Stimulated activated naive CD4-positive, alpha-beta T cell (primary cell): ENCODE results near the gene PACSIN2.

Experiments
- DNase-seq, 6 experiments: peaks; one replicate each; lab custom pipeline; 2025; lab: John Stamatoyannopoulos, UW

Gene PACSIN2

GRCh38 chr22:42857845-42858481, 157.0 kb downstream of the PACSIN2 start:
- DNase-seq = no peak

GRCh38 chr22:42856865-42857704, 157.9 kb downstream of the PACSIN2 start, which contains the start of gene ARFGAP3:
Gene ARFGAP3, minus strand, starts transcription at chr22:42857273. Its CDS starts 91 bp downstream, at chr22:42857182.
- peak; percentile 86 to 96 (median 90) for DNase-seq

- DNase-seq = peak; percentile 50 to 80 (median 69)
These were observed 158.6 kb downstream of the PACSIN2 start for GRCh38 chr22:42856179-42856864.

- no peak for DNase-seq
These were observed 159.2 kb downstream of the PACSIN2 start for GRCh38 chr22:42855721-42856120.

- no peak for DNase-seq
These were observed 159.7 kb downstream of the PACSIN2 start for GRCh38 chr22:42855211-42855610.

- DNase-seq = no peak
These were observed 165.9 kb downstream of the PACSIN2 start for GRCh38 chr22:42848941-42849550.

- no peak for DNase-seq
These were observed 167.8 kb downstream of the PACSIN2 start for GRCh38 chr22:42847110-42847509.

GRCh38 chr22:42844756-42845155, 170.2 kb downstream of the PACSIN2 start:
- DNase-seq = no peak

GRCh38 chr22:42842658-42843370, 172.1 kb downstream of the PACSIN2 start:
- no peak for DNase-seq

GRCh38 chr22:42841444-42841843, 173.5 kb downstream of the PACSIN2 start:
- DNase-seq = no peak

- DNase-seq = no peak
These were observed 177.4 kb downstream of the PACSIN2 start for GRCh38 chr22:42837556-42837955.

GRCh38 chr22:42836026-42836425, 178.9 kb downstream of the PACSIN2 start:
- no peak for DNase-seq

- DNase-seq = no peak
These were observed 180.6 kb downstream of the PACSIN2 start for GRCh38 chr22:42834177-42834949.

- no peak for DNase-seq
These were observed 181.8 kb downstream of the PACSIN2 start for GRCh38 chr22:42833104-42833503.

GRCh38 chr22:42831712-42832111, 183.2 kb downstream of the PACSIN2 start:
- DNase-seq = no peak

GRCh38 chr22:42830161-42830560, 184.8 kb downstream of the PACSIN2 start:
- no peak for DNase-seq

GRCh38 chr22:42829302-42829701, 185.6 kb downstream of the PACSIN2 start:
- no peak for DNase-seq

- no peak for DNase-seq
These were observed 189.2 kb downstream of the PACSIN2 start for GRCh38 chr22:42825796-42826195.

GRCh38 chr22:42821386-42821785, 193.6 kb downstream of the PACSIN2 start:
- no peak for DNase-seq

- DNase-seq = peak in 1 of 6 experiments; percentile 9
These were observed 194.7 kb downstream of the PACSIN2 start for GRCh38 chr22:42820045-42820763.
